Suppressor macrophage treated with lipopolysaccharide for 1 hour (primary cell): ENCODE data around the gene RPS6KA1.
A peak's percentile ranks its signal among the peaks of the same experiment; 100 is the strongest.

Experiments
- DNase-seq, 3 donors: peaks; one replicate each; pipeline ENCODE4 v3.0.0-alpha.2; 2020 to 2022

The RPS6KA1 gene

DNA sequence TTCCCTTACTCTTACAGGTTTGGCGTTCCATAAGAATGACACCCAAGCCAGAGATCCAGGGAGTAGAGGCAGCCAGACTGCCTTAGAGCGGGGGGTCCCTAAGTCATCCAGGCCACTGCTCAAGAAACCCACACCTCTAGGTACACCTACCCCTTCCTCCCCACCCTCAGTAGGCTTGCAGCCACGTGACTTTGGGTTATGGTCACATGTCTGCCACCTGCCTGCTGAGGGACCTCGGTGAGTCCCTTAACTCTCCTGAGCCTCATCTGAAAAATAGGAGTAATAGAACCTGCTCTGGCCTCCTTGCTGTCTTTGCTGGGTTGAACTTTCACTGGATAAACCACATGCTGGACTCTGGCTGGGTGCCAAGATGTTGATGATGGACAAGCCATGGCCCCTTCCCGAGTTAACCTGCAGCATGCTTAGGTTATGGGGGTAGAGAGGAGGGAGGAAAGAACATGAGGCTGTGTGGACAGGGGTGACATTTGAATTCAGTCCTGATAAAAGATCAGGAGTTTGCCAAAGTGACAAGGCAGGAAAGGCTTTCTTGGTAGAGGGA is 4.5 kb downstream of the RPS6KA1 start:
- no peak for DNase-seq

DNA sequence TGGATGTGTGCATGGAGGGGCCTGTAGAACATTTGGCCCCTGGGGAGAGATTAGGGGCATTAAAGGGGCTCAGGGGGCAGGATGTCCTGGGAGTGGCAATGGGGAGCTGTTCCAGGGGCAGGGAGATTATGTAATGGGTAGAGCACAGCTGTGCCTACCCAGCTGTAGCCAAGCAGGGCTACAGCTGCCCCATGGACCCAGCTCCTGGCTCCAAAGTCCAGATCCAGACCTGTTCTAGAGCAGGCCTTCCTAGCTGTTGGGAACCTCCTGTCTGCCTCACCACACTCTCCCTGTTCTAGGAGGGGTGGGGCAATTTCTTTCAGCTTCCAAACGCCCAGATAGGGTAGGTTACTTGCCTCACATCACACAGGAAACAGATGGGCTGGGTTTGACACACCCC is 5.6 kb downstream of the RPS6KA1 start:
- DNase-seq = no peak

DNA sequence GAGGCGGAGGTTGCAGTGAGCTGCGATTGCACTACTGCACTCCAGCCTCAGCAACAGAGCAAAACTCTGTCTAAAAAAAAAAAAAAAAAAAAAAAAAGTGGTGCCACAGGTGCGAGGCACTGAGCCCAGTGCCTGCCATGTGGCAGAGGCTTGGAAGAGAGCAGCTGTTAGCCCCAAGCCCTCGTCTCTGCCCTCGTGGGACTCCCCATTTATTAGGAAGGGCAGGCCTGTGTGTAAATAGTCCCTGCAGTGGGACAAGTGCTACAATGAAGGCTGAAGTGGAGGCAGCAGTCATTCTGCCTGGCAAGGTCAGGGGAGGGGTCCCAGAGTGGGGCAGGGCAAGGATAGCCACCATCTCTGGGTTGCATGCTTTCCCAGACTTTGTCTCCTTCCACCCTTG is 6.5 kb downstream of the RPS6KA1 start:
- DNase-seq = no peak

DNA sequence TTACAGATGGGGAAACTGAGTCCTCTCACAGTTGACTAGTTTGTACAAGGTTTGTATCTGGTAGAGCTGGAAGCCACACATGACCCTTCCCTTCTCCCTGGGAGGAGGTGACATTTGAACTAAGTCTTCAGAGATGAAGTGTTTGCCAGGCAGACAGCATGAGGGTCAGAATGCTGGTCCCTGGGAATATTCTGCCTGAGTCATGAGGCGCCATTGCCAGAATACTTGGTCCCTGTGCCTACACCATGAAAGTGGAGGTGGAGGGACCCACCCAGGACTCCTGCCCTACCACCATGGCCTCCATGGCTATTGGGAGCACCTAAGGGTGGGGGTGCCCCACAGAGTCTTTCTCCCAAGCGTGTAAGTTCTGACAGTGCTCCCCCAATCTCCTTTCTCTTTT is 7.0 kb downstream of the RPS6KA1 start:
- DNase-seq = no peak

DNA sequence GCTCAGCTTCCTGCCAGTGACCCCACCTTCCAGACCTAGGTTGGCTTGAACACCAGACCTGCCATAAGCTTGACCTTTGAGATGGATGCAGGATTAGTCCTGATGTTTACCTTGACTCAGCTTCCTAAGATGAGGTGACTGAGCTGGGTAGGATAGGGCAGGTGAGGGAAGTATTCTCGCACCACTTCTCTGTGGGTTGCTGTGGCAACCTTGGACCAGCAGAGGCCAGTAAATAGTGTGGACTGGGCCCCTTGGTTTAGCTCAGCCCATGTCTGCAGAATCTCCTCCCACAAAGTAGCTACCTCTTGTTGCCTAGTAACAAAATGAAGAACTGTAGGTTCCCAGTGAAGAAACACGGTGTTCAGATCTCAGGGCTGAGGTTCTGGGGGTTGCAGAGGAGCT is 8.4 kb downstream of the RPS6KA1 start:
- DNase-seq = peak; percentile 76 to 80 (median 78)

DNA sequence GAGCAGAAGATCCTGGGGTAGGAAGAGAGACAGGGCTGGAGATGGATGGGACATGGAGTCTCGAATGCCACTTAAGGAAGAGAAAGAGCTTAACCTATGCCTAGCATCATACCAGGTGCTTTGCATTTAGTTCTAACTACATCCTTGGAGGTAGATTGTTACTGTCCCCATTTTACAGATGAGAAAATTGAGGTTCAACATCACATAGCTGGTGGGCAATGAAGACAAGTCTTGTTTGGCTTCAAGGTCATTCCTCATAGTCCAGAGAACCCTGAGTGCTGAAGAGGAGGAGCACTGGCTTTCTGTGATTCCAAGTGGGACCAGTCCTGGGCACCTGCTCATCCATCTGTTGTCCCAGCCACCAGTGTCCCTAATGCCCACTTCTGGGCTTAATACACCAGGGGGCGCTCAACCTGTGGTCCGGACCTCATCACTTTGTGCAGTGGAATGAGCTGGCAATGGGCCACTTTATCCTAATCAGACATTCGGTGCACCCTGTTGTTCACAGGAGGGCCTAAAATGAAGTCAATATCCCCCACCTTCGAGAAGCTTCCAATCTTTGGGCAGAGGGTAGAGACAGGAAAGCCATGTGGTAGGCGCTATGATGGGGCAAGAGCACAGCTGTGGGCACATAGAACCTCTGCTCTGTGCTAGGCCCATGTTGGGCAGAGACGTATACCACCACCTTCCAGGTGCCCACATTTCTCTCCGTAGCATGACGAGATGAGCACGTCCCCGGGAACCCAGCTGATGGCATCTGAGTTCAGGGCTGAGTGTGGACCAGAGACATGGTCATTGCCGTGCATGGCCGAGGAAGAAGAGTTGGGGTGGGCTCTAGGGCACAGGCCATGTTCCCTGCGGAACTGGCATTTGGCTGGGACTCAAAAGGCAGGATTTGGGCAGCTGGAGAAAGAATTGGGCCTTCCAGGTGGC is 9.2 kb downstream of the RPS6KA1 start:
- peak; percentile 65 to 77 (median 69) for DNase-seq

DNA sequence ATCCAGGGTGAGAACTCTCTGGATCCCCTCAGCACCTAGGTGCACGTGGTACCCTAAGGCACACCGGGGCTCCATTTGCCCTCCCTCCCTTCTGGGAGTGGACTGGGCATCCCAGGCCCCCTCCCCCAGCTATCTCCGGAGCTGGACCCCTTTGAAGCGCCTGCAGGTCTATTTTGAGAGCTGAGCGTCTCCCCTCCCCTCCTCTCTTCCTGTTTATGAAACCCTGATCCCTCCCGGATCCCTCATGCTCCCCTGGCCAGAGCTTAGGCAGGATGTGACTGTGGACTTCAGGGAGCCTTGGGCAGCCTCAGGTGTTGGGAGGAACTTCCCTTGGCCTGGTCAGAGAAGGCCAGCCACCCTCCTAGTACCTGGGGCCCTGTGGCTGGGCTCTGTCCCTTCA is 10.2 kb downstream of the RPS6KA1 start:
- DNase-seq = no peak

DNA sequence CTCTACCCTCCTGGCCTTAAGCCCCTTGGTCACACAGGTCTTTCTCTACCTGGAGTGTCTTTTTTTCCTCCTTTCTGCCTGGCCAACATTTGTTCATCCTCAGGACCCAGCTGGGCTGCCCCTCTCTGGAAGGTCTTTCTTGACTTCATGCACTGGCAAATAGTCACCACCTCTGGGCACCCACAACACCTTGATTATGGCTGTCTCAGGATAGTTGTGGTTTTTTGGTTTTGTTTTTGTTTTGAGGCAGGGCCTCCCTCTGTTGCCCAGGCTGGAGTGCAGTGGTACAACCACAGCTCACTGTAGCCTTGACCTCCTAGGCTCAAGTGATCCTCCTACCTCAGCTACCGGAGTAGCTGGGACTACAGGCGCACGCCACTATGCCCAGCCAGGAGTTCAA is 10.8 kb downstream of the RPS6KA1 start:
- DNase-seq = no peak

DNA sequence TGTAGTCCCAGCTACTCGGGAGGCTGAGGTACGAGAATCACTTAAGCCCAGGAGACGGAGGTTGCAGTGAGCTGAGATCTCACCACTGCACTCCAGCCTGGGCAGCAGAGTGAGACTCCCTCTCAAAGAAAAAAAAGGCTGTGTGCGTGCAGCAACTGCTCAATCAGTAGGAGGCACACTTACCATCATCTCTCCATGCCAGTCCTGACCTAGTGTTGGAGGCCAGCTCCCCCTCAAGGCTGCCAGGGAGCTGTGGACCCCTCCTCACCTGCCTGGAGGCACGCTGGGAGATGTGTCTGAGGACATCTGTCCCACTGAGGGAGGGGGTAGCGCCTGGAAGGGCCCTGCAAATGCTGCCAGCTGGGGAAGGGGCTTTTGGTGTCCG is 11.9 kb downstream of the RPS6KA1 start:
- no peak for DNase-seq

DNA sequence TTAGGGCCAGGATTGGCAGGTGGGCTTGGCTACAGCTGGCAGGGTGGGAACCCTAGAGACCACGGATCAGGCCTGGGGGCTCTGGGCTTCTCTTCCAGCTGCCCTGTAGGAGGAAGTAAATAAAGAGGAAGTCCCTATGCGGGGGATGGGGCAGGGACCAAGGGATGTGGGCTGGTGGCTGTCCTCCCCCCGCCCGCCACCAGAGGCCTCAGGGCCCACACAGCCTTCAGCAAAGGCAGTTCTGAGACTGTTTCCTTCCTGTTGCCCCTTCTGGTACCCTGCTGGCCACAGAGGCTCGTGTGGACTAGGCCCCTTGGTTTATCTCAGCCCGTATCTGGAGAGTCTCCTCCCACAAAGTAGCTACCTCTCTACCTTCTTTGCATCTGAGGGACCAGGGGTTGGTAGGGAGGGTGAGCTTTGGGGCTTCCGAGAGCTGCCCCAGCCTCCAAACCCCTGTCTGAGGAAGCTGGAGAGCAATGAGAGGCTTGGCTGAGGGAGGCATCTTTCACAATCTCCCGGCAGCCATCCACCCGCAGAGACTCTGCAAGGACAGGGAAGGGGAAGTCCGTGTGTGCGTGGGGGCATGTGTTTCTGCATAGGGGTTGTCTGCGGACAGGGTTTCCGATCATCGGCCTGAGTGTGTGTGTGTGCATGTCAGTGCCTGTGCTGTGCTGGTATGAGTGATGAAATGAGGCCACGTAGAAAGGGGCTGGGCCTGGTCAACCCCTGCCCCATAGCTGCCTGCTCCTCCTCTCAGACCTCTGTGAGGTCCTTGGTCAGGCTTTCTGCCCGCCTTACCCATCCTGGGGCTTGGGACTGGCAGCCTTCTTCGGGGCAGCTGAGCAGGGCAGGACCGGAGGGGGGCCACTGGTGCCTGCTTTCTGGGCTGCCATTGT is 12.5 kb downstream of the RPS6KA1 start:
- peak; percentile 97 to 99 (median 97) for DNase-seq

DNA sequence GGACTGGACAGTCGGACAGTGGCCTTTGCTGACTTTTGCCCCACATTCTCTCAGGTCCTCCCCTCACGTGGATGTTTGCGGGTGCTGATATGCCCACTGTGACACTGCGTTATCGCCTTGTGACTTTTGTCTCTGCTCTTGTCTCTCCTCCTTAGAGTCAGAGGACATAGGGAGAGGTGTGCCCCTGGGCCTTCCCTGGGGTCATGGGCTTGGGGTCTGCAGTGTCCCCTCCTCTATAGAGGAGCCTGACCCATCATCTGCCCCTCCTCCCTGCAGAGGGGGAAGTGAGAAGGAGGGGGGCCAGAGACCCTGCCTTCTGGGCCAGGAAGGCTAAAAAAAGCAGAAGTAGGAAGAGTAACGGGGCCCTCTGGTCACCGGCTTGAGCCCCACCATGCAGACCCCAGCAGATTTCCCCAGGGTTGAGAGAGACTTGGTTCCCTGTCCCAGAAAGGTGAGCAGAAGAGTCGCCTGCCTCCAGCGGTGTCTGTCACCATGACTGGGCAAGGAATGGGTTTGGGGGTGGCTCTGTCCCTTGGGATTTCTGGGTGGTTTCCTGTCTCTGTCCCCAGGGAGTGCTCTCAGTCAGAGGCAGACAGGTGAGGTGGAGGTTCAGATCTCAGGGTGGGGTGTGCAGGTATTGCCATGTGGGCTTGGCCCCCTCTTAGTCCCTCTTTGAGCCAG is 13.3 kb downstream of the RPS6KA1 start:
- DNase-seq = peak; percentile 43 to 46 (median 43)

DNA sequence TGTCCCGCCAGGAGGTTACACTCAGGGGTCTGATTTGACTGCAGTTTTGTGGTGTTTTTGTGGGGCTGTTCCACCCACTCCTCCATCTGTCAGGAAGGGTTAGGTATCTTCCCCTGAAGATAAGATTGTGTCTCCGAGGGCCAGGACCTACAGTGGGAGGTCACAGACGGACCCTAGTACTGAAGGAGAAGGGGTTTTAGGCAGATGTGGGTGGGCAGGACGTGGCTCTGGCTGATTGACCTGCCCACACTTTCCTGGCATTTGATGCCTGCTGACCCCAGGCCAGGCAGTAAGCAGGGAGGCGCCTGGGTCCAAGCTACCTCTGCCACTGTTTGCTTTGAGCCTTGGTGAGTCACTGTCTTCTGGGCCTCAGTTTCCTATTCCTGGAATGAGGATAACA is 13.9 kb downstream of the RPS6KA1 start:
- DNase-seq = no peak

DNA sequence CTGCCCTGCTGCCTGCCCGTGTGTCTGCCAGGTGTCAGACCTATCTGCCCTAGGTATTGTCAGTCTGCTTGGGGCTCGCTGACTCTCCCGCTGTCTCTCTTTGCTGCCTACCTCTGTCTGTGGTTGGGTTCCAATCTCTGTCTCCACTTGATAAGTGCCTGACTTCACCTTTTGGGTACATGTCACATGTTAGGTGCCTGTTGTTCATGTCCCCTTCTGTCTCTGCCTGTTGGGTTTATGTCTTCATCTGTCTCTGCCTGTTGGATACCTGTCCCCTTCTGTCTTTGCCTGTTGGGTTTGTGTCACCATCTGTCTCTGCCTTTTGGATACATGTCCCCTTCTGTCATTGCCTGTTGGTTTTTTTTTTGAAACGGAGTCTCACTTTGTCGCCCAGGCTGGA is 14.6 kb downstream of the RPS6KA1 start:
- no peak for DNase-seq

DNA sequence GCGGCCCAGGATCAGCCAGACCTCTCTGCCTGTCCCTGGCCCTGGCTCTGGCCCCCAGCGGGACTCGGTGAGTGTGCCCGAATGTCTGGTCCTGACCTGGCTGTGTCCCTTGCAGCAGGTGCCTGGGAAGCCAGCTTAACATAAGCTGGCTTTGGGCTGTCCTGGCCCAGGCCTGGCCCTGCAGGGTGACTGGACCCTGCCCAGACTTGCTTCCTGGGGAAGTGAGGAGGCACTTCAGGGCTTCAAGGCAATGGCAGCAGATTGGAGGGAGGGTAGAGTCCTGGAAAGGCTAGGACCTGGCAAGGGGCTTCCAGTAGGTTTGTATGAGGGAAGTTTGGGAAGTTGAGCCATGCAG is 16.4 kb downstream of the RPS6KA1 start:
- peak in 1 of 3 donors; percentile 26 for DNase-seq

DNA sequence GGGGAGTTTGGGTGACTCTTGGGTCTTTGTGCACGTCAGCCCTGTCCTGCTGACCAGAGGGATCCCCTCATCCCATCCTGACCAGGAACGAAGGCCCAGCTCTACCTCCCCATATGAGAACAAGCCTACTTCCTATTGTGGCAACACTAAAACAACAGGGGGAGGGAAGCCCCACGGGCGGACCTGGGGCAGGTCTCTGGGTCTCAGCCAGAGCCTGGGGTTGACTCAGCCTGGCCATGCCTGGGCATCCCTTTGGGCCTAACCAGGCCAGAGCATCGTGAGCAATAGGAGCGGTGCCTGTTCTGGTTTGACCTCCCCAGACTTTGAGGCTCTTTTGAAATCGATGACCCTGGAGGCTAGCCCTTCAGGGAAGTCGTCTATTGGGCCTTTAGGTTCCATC is 16.8 kb downstream of the RPS6KA1 start:
- DNase-seq = peak; percentile 30 to 52 (median 39)

DNA sequence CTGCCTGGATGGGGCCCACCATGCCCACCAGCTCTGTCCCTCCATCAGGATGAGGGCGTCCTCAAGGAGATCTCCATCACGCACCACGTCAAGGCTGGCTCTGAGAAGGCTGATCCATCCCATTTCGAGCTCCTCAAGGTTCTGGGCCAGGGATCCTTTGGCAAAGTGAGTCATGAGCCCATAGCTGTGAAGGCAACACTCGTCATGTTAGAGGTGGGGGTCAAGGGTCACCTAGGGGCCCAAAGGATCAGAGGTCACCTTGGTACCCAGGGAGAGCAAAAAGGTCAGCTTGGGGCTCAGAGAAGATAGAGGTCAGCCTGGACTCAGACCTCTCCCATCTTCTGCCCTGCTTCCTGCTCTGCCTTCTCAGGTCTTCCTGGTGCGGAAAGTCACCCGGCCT is 17.3 kb downstream of the RPS6KA1 start:
- no peak for DNase-seq

DNA sequence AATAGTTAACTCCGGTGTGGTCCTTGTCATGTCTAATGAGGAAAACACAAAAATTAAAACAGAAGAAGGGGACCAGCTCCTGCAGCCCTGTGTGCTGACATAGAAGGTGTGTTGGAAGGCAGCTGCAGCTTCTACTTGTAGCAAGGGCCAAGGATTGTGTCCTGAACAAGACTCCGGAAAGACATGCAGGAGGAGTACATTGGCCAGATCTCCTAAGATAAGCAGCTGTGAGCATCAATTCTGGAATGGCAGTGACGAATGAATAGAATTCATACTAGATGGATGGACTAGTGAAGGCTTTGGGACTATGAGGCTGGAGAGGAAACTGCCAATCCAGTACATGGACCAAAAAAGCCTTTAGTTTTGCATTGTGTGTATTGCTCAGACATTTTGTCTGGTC is 19.3 kb downstream of the RPS6KA1 start:
- DNase-seq = no peak

DNA sequence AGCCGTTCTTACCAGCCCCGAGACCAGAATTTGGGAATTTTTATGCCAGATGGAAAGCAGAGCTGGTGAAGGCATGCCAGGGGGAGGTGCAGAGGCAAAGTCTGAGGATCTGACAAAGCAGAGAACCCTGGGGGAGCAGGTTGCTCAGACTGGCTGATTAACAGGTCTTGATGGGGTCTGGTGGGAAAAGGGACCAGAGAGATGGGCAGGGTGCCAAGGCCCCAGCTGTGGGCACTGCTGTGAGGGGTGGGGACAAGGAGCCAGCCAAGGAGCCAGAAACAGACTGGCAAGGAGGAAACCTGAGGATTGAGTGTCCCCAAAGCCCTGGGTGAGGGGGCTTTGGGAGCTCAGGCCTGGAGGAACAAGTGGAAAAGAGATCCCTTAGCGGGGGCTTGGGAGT is 21.4 kb downstream of the RPS6KA1 start:
- no peak for DNase-seq

DNA sequence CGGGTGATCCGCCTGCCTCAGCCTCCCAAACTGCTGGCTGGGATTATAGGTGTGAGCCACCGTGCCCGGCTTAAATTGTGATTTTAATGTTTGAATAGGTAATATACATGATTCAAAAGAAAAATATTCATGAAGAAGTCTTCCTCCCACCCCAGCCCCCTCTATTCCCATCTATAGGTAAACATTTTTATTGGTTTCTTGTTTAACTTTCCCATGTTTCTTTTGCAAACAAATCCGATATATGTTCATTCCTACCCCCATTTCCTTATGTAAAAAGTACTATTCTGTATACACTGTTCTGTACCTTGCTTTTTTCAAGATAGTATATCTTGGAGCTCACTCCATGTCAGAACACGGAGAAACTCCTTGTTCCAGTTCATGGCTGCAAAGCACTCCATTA is 23.2 kb downstream of the RPS6KA1 start:
- no peak for DNase-seq

DNA sequence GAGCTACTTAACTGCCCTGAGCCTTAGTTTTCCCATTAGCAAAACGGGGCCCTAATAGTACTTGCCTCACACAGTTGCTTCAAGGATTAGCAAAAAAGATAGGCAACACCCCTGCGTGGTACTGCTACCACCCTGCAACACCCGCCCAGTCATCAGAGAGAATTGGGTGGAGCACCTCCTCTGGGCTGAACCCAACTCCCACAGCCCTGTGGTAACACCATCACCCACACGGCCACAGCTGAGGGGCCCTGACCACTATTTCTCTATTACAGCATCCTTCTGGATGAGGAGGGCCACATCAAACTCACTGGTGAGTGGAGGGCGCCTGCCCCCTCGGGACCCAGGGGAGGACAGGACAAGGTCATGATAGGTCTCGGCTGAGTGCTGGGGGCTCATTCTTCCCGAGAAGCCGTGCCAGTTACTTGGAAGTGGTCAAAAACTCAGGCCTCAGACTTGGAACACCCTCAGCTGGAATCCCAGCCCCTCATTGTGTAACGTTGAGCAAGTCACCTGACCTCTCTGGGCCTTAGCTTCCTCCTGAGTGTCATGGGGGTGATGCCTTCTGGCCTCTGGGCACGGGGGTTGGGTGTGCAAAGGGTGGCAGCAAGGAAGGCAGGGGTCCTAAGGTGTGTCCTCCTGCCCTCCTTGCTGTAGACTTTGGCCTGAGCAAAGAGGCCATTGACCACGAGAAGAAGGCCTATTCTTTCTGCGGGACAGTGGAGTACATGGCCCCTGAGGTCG is 24.6 kb downstream of the RPS6KA1 start:
- peak; percentile 80 to 83 (median 80) for DNase-seq

DNA sequence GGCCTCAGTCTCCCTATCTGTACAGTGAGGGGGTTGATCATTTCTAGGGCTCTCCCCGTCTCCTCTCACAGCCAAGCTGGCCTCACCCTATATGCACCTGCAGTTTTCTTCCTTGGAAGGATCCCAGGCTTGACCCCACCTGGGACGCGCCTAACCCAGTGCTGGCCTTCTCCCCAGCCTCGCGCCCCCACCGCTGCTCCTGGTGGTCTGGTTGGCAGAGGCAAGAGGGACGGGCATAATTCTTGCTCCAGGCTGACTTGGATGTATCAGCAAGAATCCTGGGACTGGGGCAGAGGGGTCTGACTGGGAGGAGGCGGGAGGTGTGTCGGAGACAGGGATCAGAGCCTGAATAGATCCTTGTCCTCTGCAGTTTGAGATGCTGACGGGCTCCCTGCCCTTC is 25.2 kb downstream of the RPS6KA1 start:
- no peak for DNase-seq

DNA sequence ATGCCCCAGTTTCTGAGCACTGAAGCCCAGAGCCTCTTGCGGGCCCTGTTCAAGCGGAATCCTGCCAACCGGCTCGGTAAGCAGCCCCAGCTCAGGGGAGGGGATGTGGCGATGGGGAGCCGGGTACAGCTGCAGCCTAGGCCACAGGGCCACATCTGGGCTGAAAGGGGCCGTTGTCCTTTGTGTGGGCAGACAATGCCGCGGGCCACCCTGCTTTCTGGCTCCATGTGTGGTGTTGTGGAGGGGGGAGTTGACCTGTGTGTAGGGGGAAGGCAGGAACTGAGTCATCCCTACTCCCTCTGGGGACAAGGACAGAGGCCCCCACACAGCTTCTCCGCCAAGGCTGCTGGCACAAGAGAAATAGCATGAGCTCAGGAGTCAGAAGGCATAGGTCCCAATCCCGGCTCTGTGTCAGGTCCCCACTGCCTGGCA is 26.0 kb downstream of the RPS6KA1 start:
- DNase-seq = peak in 2 of 3 donors; percentile 42 to 47
